LoVo (cell line): ENCODE results near the gene SERPINB2.
A peak's percentile ranks its signal among the peaks of the same experiment; 100 is the strongest.
"Not testable (repeated sequence)": the region's sequence is repeated elsewhere in the genome, so short reads cannot be mapped to it uniquely, and the experiment has no call there.

Source experiments
- DNase-seq: peaks from one replicate; pipeline ENCODE4 v3.0.0-alpha.2; 2016; ENCODE audit warnings: low spot score

The SERPINB2 gene

DNA sequence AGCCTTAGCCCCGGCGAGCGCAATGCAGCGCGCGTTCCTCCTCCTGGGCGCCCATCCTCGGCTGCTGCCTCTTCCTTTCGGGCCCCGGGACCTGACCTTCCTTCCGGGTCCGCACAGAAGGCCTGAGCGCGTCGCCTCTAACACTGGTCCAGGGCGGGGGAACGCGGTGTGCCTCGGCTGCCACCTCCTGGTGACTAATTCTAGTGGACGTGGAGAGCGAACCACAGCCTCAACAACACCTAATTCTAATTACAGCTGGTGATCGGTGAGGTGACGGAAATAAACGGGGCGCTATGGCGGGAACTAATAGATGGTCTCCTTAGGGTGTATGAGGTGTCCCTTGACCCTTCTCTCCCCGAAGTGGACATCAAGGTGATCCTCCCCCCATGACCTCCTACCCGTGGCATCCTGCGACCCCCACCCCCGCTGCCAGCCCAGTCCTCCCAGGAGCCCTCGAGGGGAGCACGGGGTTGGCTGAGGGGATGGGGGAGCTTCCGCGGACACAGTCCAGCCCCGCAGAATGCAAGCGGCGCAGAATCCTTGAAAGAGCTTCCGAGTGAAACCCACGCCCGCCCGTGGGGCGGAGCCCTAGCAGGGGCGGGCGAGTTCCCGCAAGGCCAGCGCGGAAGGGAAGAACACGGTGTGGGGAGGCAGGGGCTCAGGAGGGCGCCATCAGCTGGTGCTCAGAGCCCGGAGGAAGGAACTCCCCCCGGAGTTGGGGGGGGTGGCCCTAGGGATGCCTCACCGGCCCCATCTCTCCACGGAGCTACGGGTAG is 48.8 kb downstream of the SERPINB2 start:
- peak; percentile 80 for DNase-seq

- no peak for DNase-seq
These were observed 49.5 kb downstream of the SERPINB2 start for GRCh38 chr18:63936932-63937393.

DNA sequence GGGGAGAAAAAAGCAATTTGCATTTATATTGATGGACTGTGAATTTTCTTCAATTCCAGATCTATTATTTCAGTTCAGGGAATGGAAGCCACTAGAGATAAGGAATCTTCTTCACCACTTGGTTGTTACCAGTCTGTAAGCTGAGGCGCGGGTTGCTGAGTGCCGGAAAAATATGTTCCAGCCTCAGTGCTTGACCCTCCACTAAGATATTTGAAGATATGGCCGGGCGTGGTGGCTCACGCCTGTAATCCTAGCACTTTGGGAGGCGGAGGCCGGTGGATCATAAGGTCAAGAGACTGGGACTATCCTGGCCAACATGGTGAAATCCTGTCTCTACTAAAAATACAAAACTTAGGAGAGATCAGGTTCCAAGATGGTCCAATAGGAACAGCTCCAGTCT is 52.5 kb downstream of the SERPINB2 start:
- DNase-seq, result no peak

GRCh38 chr18:63940543-63941050 is 53.1 kb downstream of the SERPINB2 start:
- not testable (repeated sequence) for DNase-seq

DNA sequence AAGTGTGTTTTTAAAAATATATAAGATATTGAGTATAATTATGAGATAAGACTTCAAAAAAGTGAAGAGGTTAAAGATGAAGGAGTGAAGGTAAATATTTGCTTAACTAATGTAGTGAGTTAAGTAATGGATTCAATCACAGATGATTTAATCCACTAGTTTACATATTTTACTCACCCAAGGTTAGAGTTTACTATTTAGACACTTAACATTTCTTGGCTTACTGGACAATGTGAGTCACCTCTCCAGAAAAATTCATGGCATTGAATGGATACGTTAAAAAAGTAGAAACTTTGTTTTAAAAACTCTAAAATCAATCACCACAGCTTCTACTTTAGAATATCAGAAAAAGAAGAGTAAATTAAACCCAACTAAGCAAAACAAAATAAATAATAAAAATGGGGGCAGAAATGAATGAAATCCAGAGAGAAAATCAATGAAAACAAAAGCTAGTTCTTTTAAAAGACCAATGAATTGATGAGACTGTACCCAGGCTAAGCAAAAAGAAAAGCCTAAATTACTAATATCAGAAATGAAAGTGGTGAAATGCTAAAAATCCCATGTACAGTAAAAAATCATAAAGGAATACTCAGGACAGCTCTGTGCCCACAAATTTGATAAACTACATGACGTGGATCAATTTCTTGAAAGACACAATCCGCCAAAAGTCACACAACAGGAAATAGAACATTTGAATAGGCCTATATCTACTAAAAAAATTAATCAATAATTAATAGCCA is 59.7 kb downstream of the SERPINB2 start:
- no peak for DNase-seq

- peak; percentile 55 for DNase-seq
These were observed 61.7 kb downstream of the SERPINB2 start, which contains the start of gene HMSD for GRCh38 chr18:63949068-63949737. Gene HMSD (plus strand): TSS chr18:63949301. CDS start chr18:63953456, 4,155 bp downstream.

- DNase-seq, result no peak
These were observed 63.8 kb downstream of the SERPINB2 start for GRCh38 chr18:63951302-63951705.
